COR-L47 (cell line): ENCODE measurements around the gene SPIB.
A peak's percentile ranks its signal among the peaks of the same experiment; 100 is the strongest.
"Not testable (repeated sequence)": the region's sequence is repeated elsewhere in the genome, so short reads cannot be mapped to it uniquely, and the experiment has no call there.

Source experiments
- DNase-seq: peaks from one replicate; lab custom pipeline; 2025; lab: John Stamatoyannopoulos, UW

The SPIB gene

GRCh38 chr19:50439130-50439529 lies 20.4 kb downstream of the SPIB start:
- DNase-seq, result not testable (repeated sequence)

GRCh38 chr19:50444059-50444458 lies 25.3 kb downstream of the SPIB start:
- no peak for DNase-seq

GRCh38 chr19:50447053-50447452 lies 28.3 kb downstream of the SPIB start:
- DNase-seq, result no peak

- DNase-seq, result no peak
Measured at GRCh38 chr19:50447750-50448149, 29.0 kb downstream of the SPIB start.

GRCh38 chr19:50449236-50449899 lies 30.6 kb downstream of the SPIB start:
- no peak for DNase-seq

GRCh38 chr19:50450369-50451222 lies 31.9 kb downstream of the SPIB start:
- DNase-seq, result no peak

GRCh38 chr19:50451223-50451534 lies 32.4 kb downstream of the SPIB start:
- no peak for DNase-seq

- DNase-seq, result no peak
Measured at GRCh38 chr19:50453243-50453642, 34.5 kb downstream of the SPIB start.

- no peak for DNase-seq
Measured at GRCh38 chr19:50455992-50456391, 37.3 kb downstream of the SPIB start.

GRCh38 chr19:50457300-50457699 lies 38.6 kb downstream of the SPIB start:
- no peak for DNase-seq

GRCh38 chr19:50458396-50459066 lies 39.8 kb downstream of the SPIB start:
- no peak for DNase-seq

- no peak for DNase-seq
Measured at GRCh38 chr19:50459067-50459456, 40.3 kb downstream of the SPIB start.

- DNase-seq, result no peak
Measured at GRCh38 chr19:50459638-50460037, 40.9 kb downstream of the SPIB start.

GRCh38 chr19:50460161-50460765 lies 41.5 kb downstream of the SPIB start:
- DNase-seq, result no peak

GRCh38 chr19:50461066-50461875 lies 42.5 kb downstream of the SPIB start:
- peak; percentile 31 for DNase-seq

GRCh38 chr19:50462970-50463369 lies 44.2 kb downstream of the SPIB start:
- no peak for DNase-seq

GRCh38 chr19:50464348-50464747 lies 45.6 kb downstream of the SPIB start:
- no peak for DNase-seq

GRCh38 chr19:50465000-50465399 lies 46.3 kb downstream of the SPIB start:
- no peak for DNase-seq

GRCh38 chr19:50465986-50466705 lies 47.4 kb downstream of the SPIB start:
- DNase-seq, result peak; percentile 66

- DNase-seq, result no peak
Measured at GRCh38 chr19:50466706-50467039, 47.9 kb downstream of the SPIB start.

GRCh38 chr19:50467566-50467965 lies 48.8 kb downstream of the SPIB start:
- DNase-seq, result no peak
